Measurements from ENCODE around the gene RNU5D-1.
"Not testable (repeated sequence)": the region's sequence is repeated elsewhere in the genome, so short reads cannot be mapped to it uniquely, and the experiment has no call there.

RNU5D-1 gene

DNA sequence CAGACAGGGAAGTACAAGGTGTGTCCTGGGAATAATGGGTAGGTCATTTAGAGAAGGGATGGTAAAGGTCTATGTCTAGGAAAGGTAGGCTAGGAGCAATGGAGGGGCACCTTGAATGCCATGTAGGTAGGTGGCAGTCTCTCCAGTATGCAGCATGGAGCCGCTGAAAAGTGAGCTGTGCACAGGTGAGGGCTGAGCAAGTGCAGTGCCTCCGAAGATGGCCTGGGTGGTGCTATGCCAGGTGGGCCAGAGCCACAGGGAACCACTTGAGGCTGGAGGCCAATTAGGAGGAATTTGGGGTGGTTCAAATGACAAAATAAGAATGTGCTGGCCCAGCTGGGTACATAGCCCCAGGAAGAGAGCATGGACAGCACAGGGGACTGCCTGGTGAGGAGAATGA, 25.0 kb downstream of the RNU5D-1 start:
- Histone ChIP-seq H3K9me3 (ENCODE audit: low read length) (peaks cover 14% of the 10 kb centered on the region), H3K4me3 (ENCODE audit: low read length) (no peak overlapping the region), H3K4me1 (ENCODE audit: insufficient read depth, low read length) (no peaks in the 10 kb centered on the region), H3K36me3 (ENCODE audit: insufficient read depth, low read length) (peaks cover 2% of the 10 kb centered on the region), H3K27me3 (ENCODE audit: insufficient read depth, low read length) (no peaks in the 10 kb centered on the region), H2AFZ (ENCODE audit: low read depth, low read length) (no peak overlapping the region)

DNA sequence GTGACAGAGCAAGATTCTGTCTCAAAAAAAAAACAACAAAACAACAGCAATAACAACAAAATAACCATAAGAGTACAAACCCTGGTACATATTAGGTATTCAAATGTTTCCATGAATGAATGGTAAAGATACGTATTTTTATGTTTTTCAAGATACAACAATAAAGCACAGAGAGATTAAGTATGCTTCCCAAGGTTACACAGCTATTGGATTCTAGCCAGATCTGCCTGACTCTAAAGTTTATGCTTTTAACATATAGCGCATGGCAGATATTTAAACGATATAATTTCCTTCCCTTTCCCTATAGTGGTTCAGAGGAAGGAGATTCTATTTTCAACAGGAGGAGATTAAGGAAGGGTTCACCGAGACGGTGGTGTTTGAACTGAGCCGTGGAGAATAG, 25.5 kb downstream of the RNU5D-1 start:
- Histone ChIP-seq H3K27me3 (ENCODE audit: insufficient read depth, low read length) (no peaks in the 10 kb centered on the region), H2AFZ (ENCODE audit: low read depth, low read length) (no peak overlapping the region), H3K4me3 (ENCODE audit: low read length) (no peak overlapping the region), H3K9me3 (ENCODE audit: low read length) (peaks cover 14% of the 10 kb centered on the region), H3K36me3 (ENCODE audit: insufficient read depth, low read length) (peaks cover 2% of the 10 kb centered on the region), H3K4me1 (ENCODE audit: insufficient read depth, low read length) (no peaks in the 10 kb centered on the region)

GRCh38 chr1:44701141-44701573, 29.8 kb downstream of the RNU5D-1 start:
- no peaks in the 10 kb centered on the region for H3K4me1 ChIP-seq (ENCODE audit: insufficient read depth, low read length)
- no peak overlapping the region for H3K4me3 ChIP-seq (ENCODE audit: low read length)
- no peaks in the 10 kb centered on the region for H3K36me3 ChIP-seq (ENCODE audit: insufficient read depth, low read length)
- H3K9me3 ChIP-seq (ENCODE audit: low read length), result no peaks in the 10 kb centered on the region
- H2AFZ ChIP-seq (ENCODE audit: low read depth, low read length), result no peak overlapping the region
- no peaks in the 10 kb centered on the region for H3K27me3 ChIP-seq (ENCODE audit: insufficient read depth, low read length)

- H3K9me3 ChIP-seq (ENCODE audit: low read length), result no peaks in the 10 kb centered on the region
- H3K27me3 ChIP-seq (ENCODE audit: insufficient read depth, low read length), result no peaks in the 10 kb centered on the region
- no peak overlapping the region for H3K4me3 ChIP-seq (ENCODE audit: low read length)
- H3K4me1 ChIP-seq (ENCODE audit: insufficient read depth, low read length), result no peaks in the 10 kb centered on the region
- no peaks in the 10 kb centered on the region for H3K36me3 ChIP-seq (ENCODE audit: insufficient read depth, low read length)
- H2AFZ ChIP-seq (ENCODE audit: low read depth, low read length), result no peak overlapping the region
These were observed 30.4 kb downstream of the RNU5D-1 start for GRCh38 chr1:44700573-44700972.

DNA sequence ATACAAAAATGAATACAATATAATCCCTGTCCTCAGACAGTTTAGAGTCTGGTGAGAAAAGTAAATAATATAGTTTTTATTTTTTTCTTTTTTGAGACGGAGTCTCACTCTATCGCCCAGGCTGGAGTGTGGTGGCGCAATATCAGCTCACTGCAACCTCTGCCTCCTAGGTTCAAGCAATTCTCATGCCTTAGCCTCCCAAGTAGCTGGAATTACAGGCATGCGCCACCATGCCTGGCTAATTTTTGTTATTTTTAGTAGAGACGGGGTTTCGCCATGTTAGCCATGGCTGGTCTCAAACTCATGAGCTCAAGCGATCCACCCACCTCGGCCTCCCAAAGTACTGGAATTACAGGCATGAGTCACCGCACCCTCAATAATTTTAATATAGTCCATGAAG, 31.6 kb downstream of the RNU5D-1 start:
- H3K9me3 ChIP-seq (ENCODE audit: low read length); H3K27me3 ChIP-seq (ENCODE audit: insufficient read depth, low read length); H3K4me1 ChIP-seq (ENCODE audit: insufficient read depth, low read length); H3K4me3 ChIP-seq (ENCODE audit: low read length); H2AFZ ChIP-seq (ENCODE audit: low read depth, low read length); H3K36me3 ChIP-seq (ENCODE audit: insufficient read depth, low read length): not testable (repeated sequence)

GRCh38 chr1:44698138-44698537, 32.8 kb downstream of the RNU5D-1 start:
- Histone ChIP-seq H3K4me3 (ENCODE audit: low read length) (no peak overlapping the region), H3K27me3 (ENCODE audit: insufficient read depth, low read length) (no peaks in the 10 kb centered on the region), H3K9me3 (ENCODE audit: low read length) (no peaks in the 10 kb centered on the region), H3K4me1 (ENCODE audit: insufficient read depth, low read length) (no peaks in the 10 kb centered on the region), H3K36me3 (ENCODE audit: insufficient read depth, low read length) (no peaks in the 10 kb centered on the region), H2AFZ (ENCODE audit: low read depth, low read length) (no peak overlapping the region)

- H3K9me3 ChIP-seq (ENCODE audit: low read length), result no peaks in the 10 kb centered on the region
- no peaks in the 10 kb centered on the region for H3K4me1 ChIP-seq (ENCODE audit: insufficient read depth, low read length)
- no peaks in the 10 kb centered on the region for H3K36me3 ChIP-seq (ENCODE audit: insufficient read depth, low read length)
- no peaks in the 10 kb centered on the region for H3K27me3 ChIP-seq (ENCODE audit: insufficient read depth, low read length)
- no peak overlapping the region for H2AFZ ChIP-seq (ENCODE audit: low read depth, low read length)
- no peak overlapping the region for H3K4me3 ChIP-seq (ENCODE audit: low read length)
These were observed 34.1 kb downstream of the RNU5D-1 start for GRCh38 chr1:44696789-44697345.

- Histone ChIP-seq H3K27me3 (ENCODE audit: insufficient read depth, low read length) (no peaks in the 10 kb centered on the region), H2AFZ (ENCODE audit: low read depth, low read length) (no peak overlapping the region), H3K36me3 (ENCODE audit: insufficient read depth, low read length) (no peaks in the 10 kb centered on the region), H3K9me3 (ENCODE audit: low read length) (no peaks in the 10 kb centered on the region), H3K4me1 (ENCODE audit: insufficient read depth, low read length) (no peaks in the 10 kb centered on the region), H3K4me3 (ENCODE audit: low read length) (no peak overlapping the region)
These were observed 34.9 kb downstream of the RNU5D-1 start for GRCh38 chr1:44696101-44696500.

DNA sequence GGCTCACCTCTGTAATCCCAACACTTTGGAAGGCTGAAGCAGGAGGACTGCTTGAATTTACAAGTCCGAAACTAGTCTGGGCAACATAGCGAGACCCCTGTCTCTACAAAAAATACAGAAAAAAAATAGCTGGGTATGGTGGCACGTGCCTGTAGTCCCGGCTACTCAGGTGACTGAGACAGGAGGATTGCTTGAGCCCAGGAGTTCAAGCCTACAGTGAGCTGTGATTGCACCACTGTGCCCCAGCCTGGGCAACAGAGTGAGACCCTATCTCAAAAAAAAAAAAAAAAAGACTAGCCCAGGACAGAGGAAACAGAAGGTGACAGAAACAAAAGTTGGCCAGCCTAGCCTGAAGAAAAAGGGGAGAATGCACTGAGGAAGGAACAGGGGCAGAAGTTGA, 35.3 kb downstream of the RNU5D-1 start:
- Histone ChIP-seq H2AFZ (ENCODE audit: low read depth, low read length) (no peak overlapping the region), H3K4me3 (ENCODE audit: low read length) (no peak overlapping the region)

GRCh38 chr1:44694863-44695478, 36.0 kb downstream of the RNU5D-1 start:
- H3K36me3 ChIP-seq (ENCODE audit: insufficient read depth, low read length), result no peaks in the 10 kb centered on the region
- H3K9me3 ChIP-seq (ENCODE audit: low read length), result no peaks in the 10 kb centered on the region
- no peak overlapping the region for H2AFZ ChIP-seq (ENCODE audit: low read depth, low read length)
- no peak overlapping the region for H3K4me3 ChIP-seq (ENCODE audit: low read length)
- H3K27me3 ChIP-seq (ENCODE audit: insufficient read depth, low read length), result no peaks in the 10 kb centered on the region
- H3K4me1 ChIP-seq (ENCODE audit: insufficient read depth, low read length), result no peaks in the 10 kb centered on the region

More for the DNA sequence above, 35.3 kb downstream of the RNU5D-1 start:
- Histone ChIP-seq H3K36me3 (ENCODE audit: insufficient read depth, low read length) (no peaks in the 10 kb centered on the region), H3K27me3 (ENCODE audit: insufficient read depth, low read length) (no peaks in the 10 kb centered on the region), H3K9me3 (ENCODE audit: low read length) (no peaks in the 10 kb centered on the region), H3K4me1 (ENCODE audit: insufficient read depth, low read length) (no peaks in the 10 kb centered on the region)

- Histone ChIP-seq H3K9me3 (ENCODE audit: low read length) (no peaks in the 10 kb centered on the region), H3K4me3 (ENCODE audit: low read length) (no peak overlapping the region), H3K27me3 (ENCODE audit: insufficient read depth, low read length) (no peaks in the 10 kb centered on the region), H2AFZ (ENCODE audit: low read depth, low read length) (no peak overlapping the region), H3K4me1 (ENCODE audit: insufficient read depth, low read length) (no peaks in the 10 kb centered on the region), H3K36me3 (ENCODE audit: insufficient read depth, low read length) (no peaks in the 10 kb centered on the region)
These were observed 37.1 kb downstream of the RNU5D-1 start for GRCh38 chr1:44693900-44694299.

DNA sequence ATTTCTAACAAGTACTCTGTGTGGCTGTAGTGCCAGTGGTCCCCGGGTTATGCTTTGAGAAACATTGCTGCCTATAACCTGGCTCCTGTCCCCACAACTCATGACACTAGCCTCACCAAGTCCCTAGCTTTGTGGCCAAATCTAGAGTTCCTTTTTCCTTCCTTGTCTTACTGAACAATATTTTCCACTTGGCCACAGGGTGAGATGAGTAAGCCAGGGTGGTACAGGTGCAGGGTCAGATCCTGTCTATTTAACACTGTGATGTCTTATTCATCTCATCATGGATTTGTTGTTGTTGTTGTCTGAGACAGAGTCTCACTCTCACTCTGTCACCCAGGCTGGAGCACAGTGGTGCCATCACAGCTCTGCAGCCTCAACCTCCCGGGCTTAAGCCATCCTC, 37.8 kb downstream of the RNU5D-1 start:
- Histone ChIP-seq H2AFZ (ENCODE audit: low read depth, low read length) (no peak overlapping the region), H3K4me1 (ENCODE audit: insufficient read depth, low read length) (no peaks in the 10 kb centered on the region), H3K9me3 (ENCODE audit: low read length) (no peaks in the 10 kb centered on the region), H3K27me3 (ENCODE audit: insufficient read depth, low read length) (no peaks in the 10 kb centered on the region), H3K36me3 (ENCODE audit: insufficient read depth, low read length) (no peaks in the 10 kb centered on the region), H3K4me3 (ENCODE audit: low read length) (no peak overlapping the region)

DNA sequence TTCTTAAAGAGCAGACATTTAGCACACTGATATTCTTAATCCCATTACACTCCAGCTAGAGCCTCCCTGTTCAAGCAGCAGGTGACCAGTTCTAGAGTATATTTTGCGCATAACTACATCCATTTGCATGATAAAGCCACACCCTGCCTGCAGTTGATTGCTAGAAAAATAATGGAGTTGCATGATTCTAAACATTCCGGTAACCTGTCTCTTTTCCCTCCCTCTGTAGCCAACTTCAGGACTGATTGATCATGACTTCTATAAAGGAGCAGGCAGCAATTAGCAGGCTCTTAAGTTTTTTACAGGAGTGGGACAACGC, 41.6 kb downstream of the RNU5D-1 start:
- Histone ChIP-seq H3K4me3 (ENCODE audit: low read length) (no peak overlapping the region), H3K4me1 (ENCODE audit: insufficient read depth, low read length) (no peaks in the 10 kb centered on the region), H3K36me3 (ENCODE audit: insufficient read depth, low read length) (no peaks in the 10 kb centered on the region), H3K9me3 (ENCODE audit: low read length) (no peaks in the 10 kb centered on the region), H3K27me3 (ENCODE audit: insufficient read depth, low read length) (no peaks in the 10 kb centered on the region), H2AFZ (ENCODE audit: low read depth, low read length) (no peak overlapping the region)

DNA sequence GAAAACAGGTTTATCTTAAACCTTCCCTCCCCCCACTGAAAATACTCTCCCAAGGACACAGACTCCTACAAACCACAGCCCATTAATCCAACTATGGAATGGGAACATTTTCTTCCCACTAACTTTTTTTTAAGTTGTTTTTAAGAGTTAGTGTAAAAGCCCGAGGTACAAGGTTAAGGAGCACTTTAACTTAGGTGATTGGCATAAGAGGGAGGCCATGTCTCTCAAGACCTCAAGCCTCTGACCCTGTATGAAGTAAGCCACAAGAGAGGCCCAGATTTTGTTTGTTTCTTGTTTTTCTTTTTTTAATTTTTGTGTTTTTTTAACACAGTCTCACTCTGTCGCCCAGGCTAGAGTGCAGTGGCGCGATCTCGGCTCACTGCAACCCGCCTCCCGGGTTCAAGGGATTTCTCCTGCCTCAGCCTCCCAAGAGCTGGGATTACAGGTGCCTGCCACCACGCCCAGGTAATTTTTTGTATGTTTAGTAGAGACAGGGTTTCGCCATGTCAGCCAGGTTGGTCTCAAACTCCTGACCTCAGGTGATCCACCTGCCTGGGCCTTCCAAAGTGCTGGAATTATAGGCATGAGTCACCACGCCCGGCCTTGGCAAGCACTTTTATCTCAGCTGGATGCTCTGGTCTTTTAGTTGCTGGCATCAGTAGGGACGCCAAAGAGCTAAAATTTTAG, 42.1 kb downstream of the RNU5D-1 start:
- no peaks in the 10 kb centered on the region for H3K9me3 ChIP-seq (ENCODE audit: low read length)
- H3K36me3 ChIP-seq (ENCODE audit: insufficient read depth, low read length), result no peaks in the 10 kb centered on the region
- no peak overlapping the region for H3K4me3 ChIP-seq (ENCODE audit: low read length)
- no peaks in the 10 kb centered on the region for H3K27me3 ChIP-seq (ENCODE audit: insufficient read depth, low read length)
- H2AFZ ChIP-seq (ENCODE audit: low read depth, low read length), result no peak overlapping the region
- H3K4me1 ChIP-seq (ENCODE audit: insufficient read depth, low read length), result no peaks in the 10 kb centered on the region
